Naive thymus-derived CD4-positive, alpha-beta T cell (primary cell): ENCODE data around the gene USP33. TPM values are rescaled to one million over a fixed set of nuclear protein-coding genes. Genes with fewer than 3 reads are reported as not detected.
A peak's percentile ranks its signal among the peaks of the same experiment; 100 is the strongest.

Experiments
- ATAC-seq: fragments of 150-1000 bp; cut with Tn5 transposase; 2 replicates; pipeline ENCODE4 v1.10.0; 2021; ENCODE audit warnings: mild to moderate bottlenecking, moderate library complexity
- CTCF ChIA-PET: fragments of 350-600 bp; sonication (Branson Sonifier 250); formaldehyde crosslinking; loops from one replicate; lab custom pipeline; 2021; ENCODE audit warnings: antibody characterized with exemption; lab: Charles Lee
- POLR2A ChIA-PET: fragments of 350-600 bp; sonication (Branson Sonifier 250); formaldehyde crosslinking; loops from one replicate; lab custom pipeline; 2021; ENCODE audit warnings: antibody characterized with exemption, inconsistent platforms; lab: Charles Lee
- DNase-seq, 9 donors: peaks; one replicate each; pipeline versions ENCODE4 v3.0.0 to v3.0.0-alpha.2; 2020 to 2022; ENCODE audit warnings: mixed read lengths in 1 of 9
- H3K27ac ChIP-seq: one replicate; pipeline ENCODE4 v1.7.0; 2013; ENCODE audit warnings: mild to moderate bottlenecking, low read depth, low read length, moderate library complexity
- H3K27me3 ChIP-seq, 2 donors: one replicate each; pipeline ENCODE4 v1.7.0; 2013; ENCODE audit warnings: low read length in 2 of 2, mild to moderate bottlenecking in 2 of 2, moderate library complexity in 2 of 2; ENCODE audit not compliant: control insufficient read depth in 2 of 2, insufficient read depth in 2 of 2
- H3K36me3 ChIP-seq, 3 experiments: 1 replicate in 2 of 3; 2 replicates in 1 of 3; pipeline ENCODE4 v1.7.0; 2013; ENCODE audit warnings: low read length in 3 of 3, mild to moderate bottlenecking in 3 of 3, moderate library complexity in 1 of 3; ENCODE audit not compliant: insufficient read depth in 3 of 3, control insufficient read depth in 2 of 3
- H3K4me1 ChIP-seq, 2 donors: one replicate each; pipeline ENCODE4 v1.7.0; 2013; ENCODE audit warnings: low read length in 2 of 2, mild to moderate bottlenecking in 2 of 2, moderate library complexity in 1 of 2; ENCODE audit not compliant: control insufficient read depth in 2 of 2, insufficient read depth in 2 of 2
- H3K4me3 ChIP-seq: 2 replicates; pipeline ENCODE4 v1.7.0; 2013; ENCODE audit warnings: mild to moderate bottlenecking, low read length
- H3K9me3 ChIP-seq, 3 experiments: 1 replicate in 2 of 3; 2 replicates in 1 of 3; pipeline ENCODE4 v1.7.0; 2013; ENCODE audit warnings: low read length in 3 of 3; ENCODE audit not compliant: control insufficient read depth in 2 of 3
- H3K27ac Mint-ChIP-seq, 9 donors: one replicate each; pipeline ENCODE4 v1.8.0; 2020 to 2022; ENCODE audit warnings: mixed read lengths in 9 of 9, mild to moderate bottlenecking in 8 of 9, moderate library complexity in 5 of 9, inconsistent platforms in 2 of 9
- H3K27me3 Mint-ChIP-seq, 5 donors: one replicate each; pipeline ENCODE4 v1.8.0; 2021 to 2022; ENCODE audit warnings: mixed read lengths in 5 of 5, mild to moderate bottlenecking in 1 of 5
- H3K36me3 Mint-ChIP-seq, 5 donors: one replicate each; pipeline ENCODE4 v1.8.0; 2020 to 2022; ENCODE audit warnings: mixed read lengths in 5 of 5, mild to moderate bottlenecking in 3 of 5, inconsistent platforms in 1 of 5
- H3K4me1 Mint-ChIP-seq, 7 donors: one replicate each; pipeline ENCODE4 v1.8.0; 2020 to 2022; ENCODE audit warnings: mixed read lengths in 7 of 7, mild to moderate bottlenecking in 3 of 7, inconsistent platforms in 1 of 7
- H3K4me3 Mint-ChIP-seq, 10 donors: one replicate each; pipeline ENCODE4 v1.8.0; 2020 to 2022; ENCODE audit warnings: mild to moderate bottlenecking in 10 of 10, mixed read lengths in 10 of 10, moderate library complexity in 6 of 10, inconsistent platforms in 2 of 10
- H3K9me3 Mint-ChIP-seq, 11 donors: one replicate each; pipeline ENCODE4 v1.8.0; 2020 to 2022; ENCODE audit warnings: mixed read lengths in 11 of 11, mild to moderate bottlenecking in 4 of 11, inconsistent platforms in 1 of 11, moderate library complexity in 1 of 11
- intact Hi-C, 2 donors: fragments of 100-400 bp; cut with micrococcal nuclease; formaldehyde crosslinking; loops; one replicate each; pipeline ENCODE4 v1.15.1; 2023
- polyA plus RNA-seq, 2 donors: library from polyadenylated mRNA; unstranded; fragments of 300-500 nt; fragmentation: Illumina TruSeq; gene quantifications; one replicate each; pipeline ENCODE4 v1.2.3, GENCODE V29; 2021
- total RNA-seq, 6 experiments: library from RNA in 5 of 6; stranded (reverse) in 5 of 6; gene quantifications; 1 replicate in 5 of 6; 2 replicates in 1 of 6; pipeline ENCODE4 v1.2.3 and lab custom pipeline; 2021 to 2026

The USP33 gene
- total and polyA plus RNA-seq, 7 experiments from 2014 or later, result 42.0 to 101 (median 71.5) TPM

DNA sequence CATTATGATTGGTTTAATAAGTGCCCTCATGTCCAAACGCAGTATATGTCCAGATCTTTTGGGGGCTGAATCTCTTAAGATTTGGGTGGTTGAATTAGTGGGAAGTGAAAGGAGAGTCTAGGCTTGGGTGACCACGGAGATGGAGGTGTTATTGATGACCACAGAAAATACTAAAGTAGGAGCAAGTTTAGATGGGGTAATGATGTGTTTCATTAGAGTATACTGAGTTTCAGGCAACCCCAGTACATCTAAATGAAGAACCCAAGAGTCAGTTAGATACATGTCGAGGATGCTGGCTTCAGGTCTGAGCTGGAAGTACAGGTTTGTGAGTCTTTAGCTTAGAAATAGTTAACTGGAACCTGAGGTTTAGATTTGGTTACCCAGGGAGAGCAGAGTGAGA, 70.7 kb downstream of the USP33 start:
- intact Hi-C loops, result loop anchor here (10.0 kb wide), 3 partner anchors 956 to 1614 kb away; partner anchors contain the start of genes IFI44 (in 1 of the 2) and ST6GALNAC3 (in 1 of the 2)
- no peak overlapping the region for H3K4me3 ChIP-seq
- ATAC-seq, result no peak
- Mint-ChIP-seq H3K4me1 (peaks cover 3 to 5% (median 5%) of the 10 kb centered on the region in 7 donors), H3K4me3 (no peak overlapping the region), H3K27me3 (no peaks in the 10 kb centered on the region), H3K27ac (peak overlapping the region in 2 of 9 donors; percentile 11 to 37), H3K9me3 (peaks cover 0 to 2% (median 0%) of the 10 kb centered on the region in 11 donors), H3K36me3 (peaks cover 4 to 28% (median 22%) of the 10 kb centered on the region in 5 donors)
- peaks cover 0 to 3% (median 0%) of the 10 kb centered on the region in 3 experiments for H3K36me3 ChIP-seq
- H3K9me3 ChIP-seq, result no peaks in the 10 kb centered on the region
- ChIA-PET POLR2A (interaction anchor here (0.6 kb wide), 2 partner anchors 53 to 307 kb away, joined by 4 to 5 read pairs; no protein-coding TSS in a partner anchor), CTCF (interaction anchor here (1.0 kb wide), 1 partner anchor 8 kb away, joined by 4 read pairs; no protein-coding TSS in a partner anchor)
- H3K27ac ChIP-seq, result no peak overlapping the region
- no peaks in the 10 kb centered on the region for H3K27me3 ChIP-seq
- H3K4me1 ChIP-seq, result peaks cover 2 to 4% of the 10 kb centered on the region in 2 donors
- no peak for DNase-seq

DNA sequence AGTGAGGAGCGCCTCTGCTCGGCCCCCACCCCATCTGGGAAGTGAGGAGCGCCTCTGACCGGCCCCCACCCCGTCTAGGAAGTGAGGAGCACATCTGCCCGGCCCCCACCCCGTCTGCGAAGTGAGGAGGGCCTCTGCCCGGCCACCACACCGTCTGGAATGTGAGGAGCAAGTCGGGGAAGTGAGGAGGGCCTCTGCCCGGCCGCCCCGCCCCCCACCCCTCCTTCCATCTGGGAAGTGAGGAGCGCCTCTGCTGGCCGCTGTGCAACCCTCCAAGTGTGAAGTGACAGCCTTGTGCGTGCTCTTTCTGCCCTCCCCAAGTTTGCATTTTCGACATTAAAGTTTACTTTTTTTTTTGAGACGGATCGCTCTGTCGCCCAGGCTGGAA, 72.1 kb downstream of the USP33 start:
- ChIA-PET CTCF (no interaction called here), POLR2A (no interaction called here)
- DNase-seq (no peak), ATAC-seq (no peak)
- H3K9me3 Mint-ChIP-seq, result peaks cover 0 to 3% (median 0%) of the 10 kb centered on the region in 11 donors
- H3K4me3 Mint-ChIP-seq, result peak overlapping the region in 5 of 10 donors; percentile 34 to 64 (median 36)
- Histone ChIP-seq H3K4me1 (peaks cover 5 to 9% of the 10 kb centered on the region in 2 donors), H3K9me3 (no peaks in the 10 kb centered on the region), H3K36me3 (no peaks in the 10 kb centered on the region), H3K27ac (no peak overlapping the region), H3K4me3 (no peak overlapping the region), H3K27me3 (no peaks in the 10 kb centered on the region)
- H3K4me1 Mint-ChIP-seq, result peaks cover 8 to 14% (median 9%) of the 10 kb centered on the region in 7 donors
- intact Hi-C loops, result loop anchor here (10.0 kb wide), 3 partner anchors 957 to 1613 kb away; partner anchors contain the start of genes IFI44 (in 1 of the 2) and ST6GALNAC3 (in 1 of the 2)
- H3K27ac Mint-ChIP-seq, result no peak overlapping the region
- no peaks in the 10 kb centered on the region for H3K27me3 Mint-ChIP-seq
- peaks cover 4 to 21% (median 17%) of the 10 kb centered on the region in 5 donors for H3K36me3 Mint-ChIP-seq

DNA sequence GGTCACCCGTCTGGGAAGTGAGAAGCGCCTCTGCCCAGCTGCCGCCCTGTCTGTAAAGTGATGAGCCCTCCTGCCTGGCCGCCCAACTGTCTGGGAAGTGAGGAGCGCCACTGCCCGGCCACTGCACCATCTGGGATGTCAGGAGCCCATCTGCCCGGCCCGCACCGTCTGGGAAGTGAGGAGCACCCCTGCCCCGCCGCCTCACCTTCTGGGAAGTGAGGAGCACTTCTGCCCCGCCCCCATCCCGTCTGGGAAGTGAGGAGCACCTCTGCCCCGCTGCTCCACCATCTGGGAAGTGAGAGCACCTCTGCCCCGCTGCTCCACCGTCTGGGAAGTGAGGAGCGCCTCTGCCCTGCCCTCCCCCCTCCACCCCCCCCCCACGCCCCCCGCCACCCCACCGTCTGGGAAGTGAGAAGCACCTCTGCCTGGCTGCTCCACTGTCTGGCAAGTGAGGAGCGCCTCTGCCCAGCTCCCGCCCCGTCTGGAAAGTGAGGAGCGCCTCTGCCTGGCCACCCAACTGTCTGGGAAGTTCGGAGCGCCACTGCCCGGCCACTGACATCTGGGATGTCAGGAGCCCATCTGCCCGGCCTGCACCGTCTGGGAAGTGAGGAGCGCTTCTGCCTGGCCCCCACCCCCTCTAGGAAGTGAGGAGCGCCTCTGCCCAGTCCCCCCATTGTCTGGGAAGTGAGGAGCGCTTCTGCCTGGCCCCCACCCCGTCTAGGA, 72.7 kb downstream of the USP33 start:
- Histone ChIP-seq H3K9me3 (no peaks in the 10 kb centered on the region), H3K4me1 (peaks cover 6 to 9% of the 10 kb centered on the region in 2 donors), H3K27me3 (no peaks in the 10 kb centered on the region), H3K27ac (no peak overlapping the region), H3K36me3 (no peaks in the 10 kb centered on the region), H3K4me3 (no peak overlapping the region)
- CTCF ChIA-PET, result no interaction called here
- peaks cover 4 to 15% (median 14%) of the 10 kb centered on the region in 5 donors for H3K36me3 Mint-ChIP-seq
- H3K4me3 Mint-ChIP-seq, result peak overlapping the region in 3 of 10 donors; percentile 4 to 38 (median 19)
- H3K9me3 Mint-ChIP-seq, result peaks cover 0 to 4% (median 0%) of the 10 kb centered on the region in 11 donors
- DNase-seq (no peak), ATAC-seq (no peak)
- intact Hi-C loops, result loop anchor here (10.0 kb wide), 3 partner anchors 958 to 1612 kb away; partner anchors contain the start of genes IFI44 (in 1 of the 2) and ST6GALNAC3 (in 1 of the 2)
- no peaks in the 10 kb centered on the region for H3K27me3 Mint-ChIP-seq
- POLR2A ChIA-PET, result no interaction called here
- H3K4me1 Mint-ChIP-seq, result peaks cover 8 to 19% (median 11%) of the 10 kb centered on the region in 7 donors
- no peak overlapping the region for H3K27ac Mint-ChIP-seq

DNA sequence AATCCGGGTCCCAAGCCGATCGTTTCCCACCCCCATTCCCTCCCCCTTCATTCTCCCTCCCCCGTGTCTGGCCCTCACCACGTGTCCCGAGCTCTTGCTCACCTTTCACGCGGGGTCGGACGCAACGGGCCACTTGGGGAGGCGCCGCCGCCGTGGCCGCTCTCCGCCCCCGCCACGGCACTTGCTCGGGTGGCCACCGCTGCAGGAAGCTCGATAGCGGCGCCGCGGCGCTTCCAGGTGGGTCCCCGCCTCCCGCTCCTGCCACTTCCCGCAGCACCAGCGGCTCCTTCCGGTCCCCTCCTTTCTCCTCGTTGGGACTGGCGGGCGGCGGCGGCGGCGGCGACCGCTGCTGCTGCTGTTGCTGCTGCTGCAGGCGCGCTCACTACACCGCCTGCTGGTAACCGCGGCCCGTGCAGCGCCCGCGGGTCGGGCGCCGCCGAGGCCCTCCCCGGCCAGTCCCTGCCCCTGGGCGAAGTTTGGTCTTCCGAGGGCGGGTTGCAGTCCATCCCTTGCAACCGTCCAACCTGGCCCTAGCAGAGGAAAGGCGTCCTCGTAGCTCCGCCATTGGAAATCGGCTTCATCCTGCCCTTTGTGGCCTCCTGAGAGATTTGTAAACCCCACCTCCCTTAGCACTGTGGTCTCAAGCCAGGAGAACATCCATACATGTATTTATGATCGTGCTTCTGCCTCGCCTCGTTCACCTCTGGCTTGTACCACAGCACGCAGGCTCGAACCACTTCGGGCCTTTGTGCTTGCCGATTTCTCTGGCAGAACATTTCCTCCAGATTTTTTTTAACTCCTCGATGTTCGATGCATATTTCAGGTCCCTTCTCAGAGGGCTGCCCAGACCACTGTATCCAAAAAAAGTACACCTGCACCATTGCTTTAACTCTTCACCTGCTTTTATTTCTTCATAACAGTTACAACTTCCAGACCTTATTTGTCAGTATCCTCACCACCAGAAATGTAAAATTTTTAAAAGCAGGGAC, 76.2 kb downstream of the USP33 start:
- ChIA-PET CTCF (interaction anchor here (0.6 to 1.1 kb wide), 4 partner anchors 10 to 410 kb away, joined by 3 to 6 read pairs (median 3); no protein-coding TSS in a partner anchor), POLR2A (interaction anchor here (0.6 to 3.2 kb wide), 15 partner anchors 10 to 966 kb away, joined by 3 to 19 read pairs (median 4); partner anchors contain the start of genes AK5, DNAJB4, FUBP1 and IFI44)
- H3K9me3 Mint-ChIP-seq, result peaks cover 0 to 4% (median 0%) of the 10 kb centered on the region in 11 donors
- H3K4me3 Mint-ChIP-seq, result peak overlapping the region; percentile 80 to 97 (median 91)
- peaks cover 20 to 51% (median 40%) of the 10 kb centered on the region in 7 donors for H3K4me1 Mint-ChIP-seq
- ATAC-seq (peak; percentile 86), DNase-seq (peak; percentile 83 to 94 (median 92))
- no peaks in the 10 kb centered on the region for H3K27me3 Mint-ChIP-seq
- H3K27ac Mint-ChIP-seq, result peak overlapping the region; percentile 89 to 100 (median 97)
- no peaks in the 10 kb centered on the region for H3K27me3 ChIP-seq
- peak overlapping the region; percentile 92 for H3K27ac ChIP-seq
- intact Hi-C loops, result loop anchor here (1.0 to 10.0 kb wide), 19 partner anchors 41 to 1959 kb away; partner anchors contain the start of genes ACADM (in 2 of the 2), DNAJB4 (in 2 of the 2), FUBP1 (in 1 of the 2) and IFI44 (in 1 of the 2)
- peak overlapping the region; percentile 91 for H3K4me3 ChIP-seq
- H3K36me3 Mint-ChIP-seq, result peaks cover 0 to 5% (median 2%) of the 10 kb centered on the region in 5 donors
- peaks cover 15 to 33% of the 10 kb centered on the region in 2 donors for H3K4me1 ChIP-seq
- no peaks in the 10 kb centered on the region for H3K36me3 ChIP-seq
- H3K9me3 ChIP-seq, result no peaks in the 10 kb centered on the region

DNA sequence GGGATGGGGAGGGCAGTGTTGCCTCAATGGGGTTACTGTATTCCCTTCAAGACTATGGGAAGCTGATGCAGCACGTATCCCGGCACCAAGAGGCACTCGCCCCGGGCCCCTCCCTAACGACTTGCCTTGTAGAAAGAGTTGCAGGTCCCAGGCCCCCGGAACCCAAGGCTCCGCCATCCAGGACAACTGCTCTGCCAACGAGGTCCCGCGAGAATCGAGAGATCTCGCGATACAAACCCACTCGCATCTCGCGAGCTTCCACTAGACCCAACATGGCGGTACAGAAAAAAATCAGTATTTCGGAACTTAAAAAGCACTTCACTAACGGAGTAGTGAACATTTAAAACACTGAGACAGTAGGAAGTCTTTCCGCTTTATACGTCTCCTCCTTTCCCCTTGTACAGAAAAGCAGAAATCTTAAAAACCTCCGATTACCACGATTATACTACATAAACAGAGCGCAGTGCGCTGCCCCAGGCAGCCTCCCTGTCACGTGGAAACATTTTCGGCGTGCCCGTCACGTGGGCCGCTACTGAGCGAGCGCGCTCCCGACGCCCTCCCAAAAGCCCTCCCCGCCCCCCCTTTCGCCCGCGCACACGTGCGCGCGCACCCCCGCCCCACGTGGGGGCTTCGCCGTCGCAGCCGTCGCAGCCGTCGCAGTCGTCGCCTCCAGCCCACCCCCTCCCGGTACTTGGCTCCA, 77.0 kb downstream of the USP33 start, which contains the start of gene ZZZ3:
TSS of gene ZZZ3 (minus strand) at position 199 of the 700 bp plus-strand sequence. CDS start 49,304 bp downstream, outside the sequence.
- Mint-ChIP-seq H3K27me3 (no peaks in the 10 kb centered on the region), H3K9me3 (peaks cover 0 to 4% (median 0%) of the 10 kb centered on the region in 11 donors), H3K4me3 (peak within 1 kb of the TSS; percentile 80 to 97 (median 91)), H3K27ac (peak within 1 kb of the TSS; percentile 89 to 100 (median 97)), H3K4me1 (peaks cover 26 to 60% (median 48%) of the 10 kb centered on the region in 7 donors), H3K36me3 (peaks cover 0 to 5% (median 2%) of the 10 kb centered on the region in 5 donors)
- Histone ChIP-seq H3K9me3 (no peaks in the 10 kb centered on the region), H3K27ac (peak within 1 kb of the TSS; percentile 92), H3K36me3 (no peaks in the 10 kb centered on the region), H3K27me3 (no peaks in the 10 kb centered on the region), H3K4me1 (peaks cover 15 to 39% of the 10 kb centered on the region in 2 donors), H3K4me3 (peak within 1 kb of the TSS; percentile 91)
- intact Hi-C loops, result loop anchor here (1.0 to 10.0 kb wide), 25 partner anchors 40 to 1958 kb away; partner anchors contain the start of genes ACADM (in 2 of the 2), DNAJB4 (in 2 of the 2), FUBP1 (in 2 of the 2) and MIGA1 (in 2 of the 2)
- peak; percentile 88 to 96 (median 94) for DNase-seq
- ChIA-PET CTCF (no interaction called here), POLR2A (interaction anchor here (0.6 to 3.2 kb wide), 18 partner anchors 10 to 967 kb away, joined by 3 to 19 read pairs (median 3); partner anchors contain the start of genes AK5, DNAJB4, FUBP1 and IFI44)
- ATAC-seq, result peak; percentile 80
